SK-N-SH treated with all-trans-retinoic acid at 6 μM for 48 hours (cell line): ENCODE measurements around the gene RERG.
A peak's percentile ranks its signal among the peaks of the same experiment; 100 is the strongest.
"Not testable (repeated sequence)": the region's sequence is repeated elsewhere in the genome, so short reads cannot be mapped to it uniquely, and the experiment has no call there.

Source experiments
- ATAC-seq: fragments of 200-7000 bp; cut with Tn5 transposase; 3 replicates; pipeline ENCODE4 v1.9.1; 2020; ENCODE audit warnings: mild to moderate bottlenecking, moderate library complexity
- ARNTL ChIP-seq: fragments of 450-650 bp; formaldehyde crosslinking; IDR thresholded peaks from 2 replicates; pipeline ENCODE4 v1.5.0; 2020; ENCODE audit warnings: low read depth, mild to moderate bottlenecking, moderate library complexity, borderline replicate concordance
- BACH2 ChIP-seq: fragments of 250-450 bp; sonication (Bioruptor Pico); IDR thresholded peaks from 2 replicates; pipeline ENCODE4 v1.9.0; 2021; ENCODE audit warnings: mild to moderate bottlenecking, borderline replicate concordance
- CREB5 ChIP-seq: fragments of 250-450 bp; sonication (Bioruptor Pico); IDR thresholded peaks from 2 replicates; pipeline ENCODE4 v1.5.1; 2020; ENCODE audit warnings: low read depth, mild to moderate bottlenecking, moderate library complexity
- CSDC2 ChIP-seq: fragments of 250-450 bp; sonication (Bioruptor Pico); IDR thresholded peaks from 2 replicates; pipeline ENCODE4 v1.5.0; 2020; ENCODE audit warnings: mild to moderate bottlenecking, moderate library complexity
- ESRRG ChIP-seq: fragments of 250-450 bp; sonication (Bioruptor Pico); IDR thresholded peaks from 2 replicates; pipeline ENCODE4 v1.6.1; 2021; ENCODE audit warnings: mild to moderate bottlenecking
- ISL1 ChIP-seq: fragments of 250-450 bp; sonication (Bioruptor Pico); IDR thresholded peaks from 2 replicates; pipeline ENCODE4 v2.1.2; 2022; ENCODE audit warnings: mild to moderate bottlenecking, moderate library complexity
- OSR1 ChIP-seq: fragments of 250-450 bp; sonication (Bioruptor Pico); IDR thresholded peaks from 2 replicates; pipeline ENCODE4 v1.8.0; 2022; ENCODE audit warnings: moderate library complexity, mild to moderate bottlenecking, inconsistent platforms
- PPARA ChIP-seq: fragments of 250-450 bp; sonication (Bioruptor Pico); IDR thresholded peaks from 2 replicates; pipeline ENCODE4 v1.5.0; 2020; ENCODE audit warnings: mild to moderate bottlenecking, borderline replicate concordance
- RARB ChIP-seq: fragments of 250-450 bp; sonication (Bioruptor Pico); IDR thresholded peaks from 2 replicates; pipeline ENCODE4 v1.8.0; 2021; ENCODE audit warnings: mild to moderate bottlenecking, moderate library complexity
- SNAI2 ChIP-seq: fragments of 250-450 bp; sonication (Bioruptor Pico); IDR thresholded peaks from 2 replicates; pipeline ENCODE4 v1.5.0; 2020; ENCODE audit warnings: mild to moderate bottlenecking, moderate library complexity
- TCF4 ChIP-seq: fragments of 250-450 bp; sonication (Bioruptor Pico); IDR thresholded peaks from 2 replicates; pipeline ENCODE4 v1.8.0; 2021; ENCODE audit warnings: mild to moderate bottlenecking, moderate library complexity, borderline replicate concordance
- TOX ChIP-seq: fragments of 250-450 bp; sonication (Bioruptor Pico); IDR thresholded peaks from 2 replicates; pipeline ENCODE4 v1.8.0; 2021; ENCODE audit warnings: mild to moderate bottlenecking, moderate library complexity, borderline replicate concordance
- ZC3H10 ChIP-seq: fragments of 250-450 bp; sonication (Bioruptor Pico); IDR thresholded peaks from 2 replicates; pipeline ENCODE4 v1.5.1; 2021; ENCODE audit warnings: mild to moderate bottlenecking, moderate library complexity
- ZFP3 ChIP-seq: fragments of 250-450 bp; sonication (Bioruptor Pico); IDR thresholded peaks from 2 replicates; pipeline ENCODE4 v1.5.0; 2020; ENCODE audit warnings: mild to moderate bottlenecking, moderate library complexity
- ZFP30 ChIP-seq: fragments of 450-650 bp; formaldehyde crosslinking; IDR thresholded peaks from 2 replicates; pipeline ENCODE4 v1.5.0; 2022; ENCODE audit warnings: mild to moderate bottlenecking, moderate library complexity
- TF ChIP-seq, protein P1 (sequence below): fragments of 250-450 bp; sonication (Bioruptor Pico); IDR thresholded peaks from 2 replicates; pipeline ENCODE4 v1.5.0; 2020; ENCODE audit warnings: mild to moderate bottlenecking, moderate library complexity
- TF ChIP-seq, protein P2 (sequence below): fragments of 250-450 bp; sonication (Bioruptor Pico); IDR thresholded peaks from 2 replicates; pipeline ENCODE4 v1.8.0; 2021; ENCODE audit warnings: low read depth, mild to moderate bottlenecking, moderate library complexity, borderline replicate concordance

The RERG gene

DNA sequence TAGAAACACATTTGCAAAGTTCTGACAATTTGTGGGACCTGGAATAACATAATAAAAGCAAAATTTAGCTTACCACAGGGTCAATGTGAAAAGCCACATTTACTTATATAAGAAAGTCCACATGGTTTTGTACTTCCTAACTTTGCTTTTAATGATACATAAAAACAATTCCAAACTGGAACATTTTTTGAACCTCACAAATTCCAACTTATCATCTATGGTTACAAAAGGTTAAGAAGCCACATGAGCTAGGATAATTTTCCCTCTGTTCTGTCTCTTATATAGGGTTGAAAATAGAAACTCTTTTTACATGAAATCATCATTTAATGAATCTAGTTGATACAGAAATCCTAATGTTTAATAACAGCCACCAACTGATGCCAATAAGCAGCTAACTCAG lies 8.9 kb upstream of the RERG start:
- no peak for TF ChIP-seq ZFP30
- TF ChIP-seq RARB, result no peak
- TF ChIP-seq CREB5 (CRISPR knock-in tag), result no peak
- no peak for TF ChIP-seq ZC3H10 (CRISPR knock-in tag)
- no peak for TF ChIP-seq ARNTL
- TF ChIP-seq ISL1 (CRISPR knock-in tag), result no peak
- no peak for TF ChIP-seq TOX (CRISPR knock-in tag)
- TF ChIP-seq BACH2 (CRISPR knock-in tag), result no peak
- no peak for ATAC-seq

GRCh38 chr12:15227004-15227679 lies 5.9 kb upstream of the RERG start:
- TF ChIP-seq, protein P1, sequence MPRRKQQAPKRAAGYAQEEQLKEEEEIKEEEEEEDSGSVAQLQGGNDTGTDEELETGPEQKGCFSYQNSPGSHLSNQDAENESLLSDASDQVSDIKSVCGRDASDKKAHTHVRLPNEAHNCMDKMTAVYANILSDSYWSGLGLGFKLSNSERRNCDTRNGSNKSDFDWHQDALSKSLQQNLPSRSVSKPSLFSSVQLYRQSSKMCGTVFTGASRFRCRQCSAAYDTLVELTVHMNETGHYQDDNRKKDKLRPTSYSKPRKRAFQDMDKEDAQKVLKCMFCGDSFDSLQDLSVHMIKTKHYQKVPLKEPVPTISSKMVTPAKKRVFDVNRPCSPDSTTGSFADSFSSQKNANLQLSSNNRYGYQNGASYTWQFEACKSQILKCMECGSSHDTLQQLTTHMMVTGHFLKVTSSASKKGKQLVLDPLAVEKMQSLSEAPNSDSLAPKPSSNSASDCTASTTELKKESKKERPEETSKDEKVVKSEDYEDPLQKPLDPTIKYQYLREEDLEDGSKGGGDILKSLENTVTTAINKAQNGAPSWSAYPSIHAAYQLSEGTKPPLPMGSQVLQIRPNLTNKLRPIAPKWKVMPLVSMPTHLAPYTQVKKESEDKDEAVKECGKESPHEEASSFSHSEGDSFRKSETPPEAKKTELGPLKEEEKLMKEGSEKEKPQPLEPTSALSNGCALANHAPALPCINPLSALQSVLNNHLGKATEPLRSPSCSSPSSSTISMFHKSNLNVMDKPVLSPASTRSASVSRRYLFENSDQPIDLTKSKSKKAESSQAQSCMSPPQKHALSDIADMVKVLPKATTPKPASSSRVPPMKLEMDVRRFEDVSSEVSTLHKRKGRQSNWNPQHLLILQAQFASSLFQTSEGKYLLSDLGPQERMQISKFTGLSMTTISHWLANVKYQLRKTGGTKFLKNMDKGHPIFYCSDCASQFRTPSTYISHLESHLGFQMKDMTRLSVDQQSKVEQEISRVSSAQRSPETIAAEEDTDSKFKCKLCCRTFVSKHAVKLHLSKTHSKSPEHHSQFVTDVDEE (CRISPR knock-in tag), result no peak
- TF ChIP-seq, protein P2, sequence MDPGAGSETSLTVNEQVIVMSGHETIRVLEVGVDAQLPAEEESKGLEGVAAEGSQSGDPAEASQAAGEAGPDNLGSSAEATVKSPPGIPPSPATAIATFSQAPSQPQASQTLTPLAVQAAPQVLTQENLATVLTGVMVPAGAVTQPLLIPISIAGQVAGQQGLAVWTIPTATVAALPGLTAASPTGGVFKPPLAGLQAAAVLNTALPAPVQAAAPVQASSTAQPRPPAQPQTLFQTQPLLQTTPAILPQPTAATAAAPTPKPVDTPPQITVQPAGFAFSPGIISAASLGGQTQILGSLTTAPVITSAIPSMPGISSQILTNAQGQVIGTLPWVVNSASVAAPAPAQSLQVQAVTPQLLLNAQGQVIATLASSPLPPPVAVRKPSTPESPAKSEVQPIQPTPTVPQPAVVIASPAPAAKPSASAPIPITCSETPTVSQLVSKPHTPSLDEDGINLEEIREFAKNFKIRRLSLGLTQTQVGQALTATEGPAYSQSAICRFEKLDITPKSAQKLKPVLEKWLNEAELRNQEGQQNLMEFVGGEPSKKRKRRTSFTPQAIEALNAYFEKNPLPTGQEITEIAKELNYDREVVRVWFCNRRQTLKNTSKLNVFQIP (CRISPR knock-in tag), result no peak
- no peak for TF ChIP-seq OSR1 (CRISPR knock-in tag)
- no peak for TF ChIP-seq ZFP3 (CRISPR knock-in tag)
- TF ChIP-seq ESRRG (CRISPR knock-in tag), result no peak
- TF ChIP-seq CSDC2, result no peak
- no peak for TF ChIP-seq ZFP30
- TF ChIP-seq BACH2 (CRISPR knock-in tag), result no peak
- TF ChIP-seq TCF4 (CRISPR knock-in tag), result no peak
- TF ChIP-seq CREB5 (CRISPR knock-in tag), result no peak
- TF ChIP-seq ZC3H10 (CRISPR knock-in tag), result no peak
- no peak for TF ChIP-seq PPARA (CRISPR knock-in tag)
- TF ChIP-seq SNAI2, result no peak
- TF ChIP-seq, all 23 proteins: peak for 0
- ATAC-seq, result peak; percentile 95

- ATAC-seq, result not testable (repeated sequence)
Observed at GRCh38 chr12:15225863-15226218, 4.6 kb upstream of the RERG start.

GRCh38 chr12:15225136-15225862 lies 4.1 kb upstream of the RERG start:
- TF ChIP-seq SNAI2 (no peak), BACH2 (CRISPR knock-in tag) (no peak)
- TF ChIP-seq, protein P2 (CRISPR knock-in tag), result no peak
- TF ChIP-seq, protein P1 (CRISPR knock-in tag), result no peak
- ATAC-seq, result no peak
